C4-2B (cell line): ENCODE results near the gene DEPDC4.

Source experiments
- CTCF ChIP-seq: fragments of 450-650 bp; conservative IDR thresholded peaks from 2 replicates; pipeline ENCODE4 v1.5.1; 2017; ENCODE audit warnings: mild to moderate bottlenecking
- ZFX ChIP-seq: fragments of 450-650 bp; IDR thresholded peaks from 2 replicates; pipeline ENCODE4 v1.6.1; 2017

- TF ChIP-seq CTCF (no peak), ZFX (no peak)
Measured at GRCh38 chr12:100303831-100304230, 37.0 kb upstream of the DEPDC4 start.
